Measurements from ENCODE around the gene RARB.

Gene RARB

DNA sequence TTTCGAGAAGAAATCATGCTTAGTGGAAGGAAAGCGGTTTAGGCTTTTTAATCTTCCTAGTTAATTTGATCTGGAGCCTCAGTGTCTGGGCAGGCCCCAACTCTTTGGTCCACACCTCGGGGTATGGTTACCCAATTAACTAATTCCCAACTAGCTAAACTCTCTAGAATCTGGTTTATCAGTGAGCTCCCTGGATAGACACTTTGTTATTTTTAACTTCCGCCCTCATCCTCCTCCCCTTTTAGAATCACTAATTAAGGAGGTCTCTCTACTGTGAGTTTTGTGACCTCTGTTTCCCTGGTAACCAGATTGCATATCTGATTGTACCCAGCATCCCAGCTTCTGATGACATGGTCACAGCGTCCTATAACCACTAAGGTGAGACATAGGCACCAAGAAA lies 112.2 kb downstream of the RARB start:
- TF ChIP-seq, protein P1, sequence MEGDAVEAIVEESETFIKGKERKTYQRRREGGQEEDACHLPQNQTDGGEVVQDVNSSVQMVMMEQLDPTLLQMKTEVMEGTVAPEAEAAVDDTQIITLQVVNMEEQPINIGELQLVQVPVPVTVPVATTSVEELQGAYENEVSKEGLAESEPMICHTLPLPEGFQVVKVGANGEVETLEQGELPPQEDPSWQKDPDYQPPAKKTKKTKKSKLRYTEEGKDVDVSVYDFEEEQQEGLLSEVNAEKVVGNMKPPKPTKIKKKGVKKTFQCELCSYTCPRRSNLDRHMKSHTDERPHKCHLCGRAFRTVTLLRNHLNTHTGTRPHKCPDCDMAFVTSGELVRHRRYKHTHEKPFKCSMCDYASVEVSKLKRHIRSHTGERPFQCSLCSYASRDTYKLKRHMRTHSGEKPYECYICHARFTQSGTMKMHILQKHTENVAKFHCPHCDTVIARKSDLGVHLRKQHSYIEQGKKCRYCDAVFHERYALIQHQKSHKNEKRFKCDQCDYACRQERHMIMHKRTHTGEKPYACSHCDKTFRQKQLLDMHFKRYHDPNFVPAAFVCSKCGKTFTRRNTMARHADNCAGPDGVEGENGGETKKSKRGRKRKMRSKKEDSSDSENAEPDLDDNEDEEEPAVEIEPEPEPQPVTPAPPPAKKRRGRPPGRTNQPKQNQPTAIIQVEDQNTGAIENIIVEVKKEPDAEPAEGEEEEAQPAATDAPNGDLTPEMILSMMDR (IDR thresholded peaks at IDR 0.05; ENCODE audit: control insufficient read depth, insufficient read depth, low read depth, low read length, missing control alignments): no peak
- H3K4me3 ChIP-seq (ENCODE audit: control insufficient read depth, low read depth, low read length): no peak overlapping the region
- no peak for DNase-seq (ENCODE audit: low read depth)

DNA sequence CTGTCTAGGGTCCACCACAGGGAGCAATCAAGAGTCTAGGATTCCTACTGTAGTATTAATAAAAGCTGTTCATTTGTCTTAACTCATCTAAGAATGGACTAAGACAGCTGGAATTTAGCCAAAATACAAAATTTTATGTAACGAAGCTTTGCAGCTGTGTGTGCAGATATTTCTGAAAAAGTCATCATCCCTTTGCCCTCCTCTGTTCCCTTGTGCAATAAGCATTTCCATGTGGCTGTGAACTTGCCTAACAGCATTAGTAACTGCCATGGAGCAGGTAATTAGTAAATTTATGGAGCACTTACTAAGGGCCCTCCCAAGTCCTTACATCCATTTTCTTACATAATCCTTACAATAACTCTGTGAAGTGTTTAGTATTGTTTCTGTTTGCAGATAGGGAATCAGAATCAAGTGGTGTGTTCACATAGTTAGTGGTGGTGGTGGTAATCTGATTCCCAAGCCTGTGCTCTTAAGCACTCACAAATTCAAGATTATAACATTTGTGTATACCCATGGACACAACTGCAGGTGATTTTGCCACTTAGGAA lies 114.5 kb downstream of the RARB start:
- H3K4me3 ChIP-seq (ENCODE audit: control insufficient read depth, low read depth, low read length): no peak overlapping the region
- TF ChIP-seq, protein P1 (IDR thresholded peaks at IDR 0.05; ENCODE audit: control insufficient read depth, insufficient read depth, low read depth, low read length, missing control alignments): no peak
- DNase-seq (ENCODE audit: low read depth): peak; percentile 21

DNA sequence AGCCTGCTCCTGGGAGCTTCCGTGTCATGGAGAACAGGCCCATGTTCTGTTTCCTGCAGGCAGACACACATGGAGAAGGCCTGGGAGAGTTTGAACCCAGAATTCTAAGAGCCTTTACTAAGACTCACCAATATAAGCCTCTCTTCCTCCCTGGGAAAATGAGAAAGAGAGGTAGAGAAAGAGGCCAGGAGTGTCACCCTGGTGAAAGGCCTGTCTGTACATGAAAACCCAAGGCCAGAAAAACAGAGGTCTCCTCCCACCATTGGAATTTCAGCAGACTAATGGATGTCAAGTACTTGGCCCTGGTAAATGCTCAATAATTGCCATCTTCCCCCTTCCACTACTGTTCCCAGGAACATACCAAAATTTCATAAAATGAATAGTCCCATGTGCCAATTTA lies 119.0 kb downstream of the RARB start:
- no peak overlapping the region for H3K4me3 ChIP-seq (ENCODE audit: control insufficient read depth, low read depth, low read length)
- DNase-seq (ENCODE audit: low read depth): no peak
- TF ChIP-seq, protein P1 (IDR thresholded peaks at IDR 0.05; ENCODE audit: control insufficient read depth, insufficient read depth, low read depth, low read length, missing control alignments): no peak

DNA sequence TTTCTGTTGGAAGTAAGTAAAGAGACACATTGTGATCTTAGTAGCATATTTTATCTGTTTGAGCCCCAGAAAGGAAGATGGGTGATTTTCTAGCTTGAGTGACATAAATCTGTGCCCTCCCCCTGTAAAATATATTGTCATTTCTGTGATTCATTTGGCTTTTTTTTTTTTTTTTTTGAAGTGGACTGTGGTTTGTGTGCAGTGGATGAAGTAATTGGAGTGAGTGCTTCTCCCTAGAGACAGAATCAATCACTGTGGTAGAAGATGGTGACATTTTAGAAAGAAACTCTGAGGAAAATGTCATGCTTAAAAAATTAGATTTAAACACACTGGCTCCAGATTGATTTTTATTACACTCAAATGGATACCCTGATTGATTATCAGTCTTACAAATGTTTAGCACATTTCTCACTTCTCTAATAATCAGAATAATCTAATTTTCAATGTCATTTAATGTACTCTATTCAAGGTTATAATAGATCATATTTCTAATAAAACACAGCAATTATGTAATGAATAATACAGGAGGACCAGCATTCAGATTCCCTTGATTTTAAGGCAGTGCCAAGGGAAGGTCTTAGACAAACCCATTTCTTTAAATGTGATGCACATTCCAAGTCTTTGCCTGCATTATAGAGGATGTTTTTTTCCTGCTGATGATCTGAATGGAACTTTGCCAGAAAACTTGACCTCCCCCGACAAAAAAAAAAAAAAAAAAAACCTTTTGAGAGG lies 120.0 kb downstream of the RARB start:
- no peak overlapping the region for H3K4me3 ChIP-seq (ENCODE audit: control insufficient read depth, low read depth, low read length)
- TF ChIP-seq, protein P1 (IDR thresholded peaks at IDR 0.05; ENCODE audit: control insufficient read depth, insufficient read depth, low read depth, low read length, missing control alignments): no peak
- DNase-seq (ENCODE audit: low read depth): no peak

DNA sequence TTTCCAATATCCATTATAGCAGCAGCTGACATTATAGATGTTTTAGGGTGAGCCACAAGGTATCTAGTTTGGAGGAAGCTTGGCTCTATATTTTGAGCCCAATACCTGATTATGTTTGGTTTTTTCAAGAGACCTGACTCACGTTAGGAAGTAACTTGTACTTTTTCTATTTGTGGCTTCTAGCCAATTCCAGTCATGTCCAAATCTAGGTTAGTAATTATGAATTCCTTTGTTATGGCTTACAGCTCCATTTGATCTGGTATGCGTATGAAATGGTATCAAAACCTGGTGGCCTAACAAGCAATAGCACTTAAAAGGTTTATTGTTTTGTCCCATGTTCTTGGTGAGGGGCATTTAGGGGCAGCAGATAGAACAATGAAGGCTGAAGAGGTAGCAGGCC lies 120.8 kb downstream of the RARB start:
- TF ChIP-seq, protein P1 (IDR thresholded peaks at IDR 0.05; ENCODE audit: control insufficient read depth, insufficient read depth, low read depth, low read length, missing control alignments): no peak
- no peak for DNase-seq (ENCODE audit: low read depth)
- no peak overlapping the region for H3K4me3 ChIP-seq (ENCODE audit: control insufficient read depth, low read depth, low read length)

DNA sequence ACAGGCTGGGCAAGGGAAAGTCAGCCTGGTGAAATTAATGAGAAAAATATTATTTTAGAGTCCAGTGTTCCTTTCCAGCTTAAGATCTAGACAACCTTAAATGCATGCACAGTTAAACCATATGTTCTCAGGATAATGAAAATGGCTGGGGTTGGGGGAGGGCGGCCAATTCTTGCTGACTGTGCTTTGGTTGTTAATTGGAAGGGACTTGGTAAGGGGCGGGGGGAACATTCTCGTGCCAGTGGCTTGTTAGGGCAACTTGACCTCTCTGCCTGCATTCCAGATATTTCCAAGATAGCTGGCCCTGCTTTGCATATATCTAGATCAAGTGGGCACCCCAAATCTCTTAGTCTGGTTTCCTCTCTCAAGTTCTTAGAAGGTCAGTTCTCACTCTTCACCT lies 124.2 kb downstream of the RARB start:
- TF ChIP-seq, protein P1 (IDR thresholded peaks at IDR 0.05; ENCODE audit: control insufficient read depth, insufficient read depth, low read depth, low read length, missing control alignments): no peak
- no peak for DNase-seq (ENCODE audit: low read depth)
- H3K4me3 ChIP-seq (ENCODE audit: control insufficient read depth, low read depth, low read length): no peak overlapping the region
